DMS79 treated with DMSO at 0.1 percent for 48 hours (cell line): Measurements from ENCODE around the gene PARD3B.

Experiments used
- DNase-seq: peaks from one replicate; lab custom pipeline; 2025; lab: John Stamatoyannopoulos, UW

The PARD3B gene

DNA sequence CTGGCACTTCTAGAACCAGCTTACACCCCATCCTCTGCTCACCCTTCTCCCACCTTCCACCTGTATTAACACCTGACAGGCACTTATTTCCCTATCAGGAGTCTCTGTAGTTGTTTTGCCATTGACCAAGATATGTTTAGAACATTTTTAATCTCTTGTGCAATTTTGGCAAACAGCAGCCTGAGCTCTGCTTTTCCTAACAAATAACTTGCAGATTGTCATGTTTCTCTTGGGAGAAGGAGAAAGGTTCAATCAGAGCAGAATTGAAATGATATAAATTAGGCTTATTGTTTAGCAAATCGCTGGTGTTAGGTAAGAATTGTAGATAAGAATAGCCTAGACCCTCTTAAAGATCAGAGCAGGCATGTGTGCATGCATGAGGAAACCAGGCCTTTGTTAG is 225.5 kb downstream of the PARD3B start:
- no peak for DNase-seq

DNA sequence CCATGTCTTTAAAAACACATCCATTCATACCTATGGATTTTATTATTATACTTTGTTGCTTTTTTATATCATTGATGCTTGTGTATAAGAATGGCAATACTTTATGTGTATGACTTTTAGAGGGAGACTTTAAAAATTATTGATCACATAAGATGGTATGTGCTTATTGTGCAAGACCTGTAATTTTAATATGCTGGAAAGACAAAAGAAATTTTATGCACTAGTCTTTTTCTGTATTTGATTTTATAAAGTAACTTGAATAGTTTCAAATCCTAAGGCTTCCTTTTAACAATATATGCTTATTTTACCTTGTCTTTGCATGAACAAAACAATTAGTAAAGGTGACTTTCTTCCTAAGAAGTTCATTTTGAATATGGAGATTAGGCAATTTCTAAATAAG is 226.4 kb downstream of the PARD3B start:
- no peak for DNase-seq

- no peak for DNase-seq
Observed at GRCh38 chr2:204772546-204772945, 227.3 kb downstream of the PARD3B start.

GRCh38 chr2:204775766-204776165 is 230.5 kb downstream of the PARD3B start:
- DNase-seq, result no peak

DNA sequence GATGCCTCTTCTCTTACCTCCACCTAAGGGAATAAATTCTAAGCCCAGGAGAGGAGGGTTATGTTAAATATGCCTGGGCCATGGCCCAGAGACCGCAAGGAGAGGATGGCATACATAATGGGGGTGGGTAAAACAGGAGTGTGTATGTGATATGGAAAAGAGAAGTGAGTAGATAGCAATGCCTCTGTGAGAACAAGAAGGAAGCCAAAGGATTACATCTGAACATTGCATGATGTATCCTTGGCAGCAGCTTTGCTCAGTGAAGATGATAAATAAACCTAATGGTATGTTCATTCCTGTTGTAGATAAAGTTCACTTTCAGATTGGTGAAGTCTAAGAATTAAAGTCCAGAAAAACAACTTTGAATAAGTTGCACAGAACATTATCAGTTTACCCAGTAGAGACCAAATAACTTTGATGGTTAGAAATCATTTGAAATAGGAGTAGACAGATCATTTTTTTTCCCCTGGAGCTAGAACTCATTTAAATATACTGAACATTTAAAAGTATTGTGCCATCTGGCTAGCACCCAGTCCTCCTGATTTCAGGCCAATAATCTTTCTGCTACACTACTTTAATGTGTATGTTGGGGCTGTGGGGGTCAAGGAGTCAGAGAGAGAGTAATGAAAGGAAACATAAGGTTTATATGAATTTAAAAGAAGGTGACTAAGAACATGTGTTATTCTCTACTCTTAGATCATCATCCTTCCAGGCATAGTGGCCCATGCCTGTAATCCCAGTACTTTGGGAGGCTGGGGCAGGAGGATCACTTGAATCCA is 231.7 kb downstream of the PARD3B start:
- DNase-seq, result no peak

- DNase-seq, result no peak
Observed at GRCh38 chr2:204779771-204780170, 234.5 kb downstream of the PARD3B start.

DNA sequence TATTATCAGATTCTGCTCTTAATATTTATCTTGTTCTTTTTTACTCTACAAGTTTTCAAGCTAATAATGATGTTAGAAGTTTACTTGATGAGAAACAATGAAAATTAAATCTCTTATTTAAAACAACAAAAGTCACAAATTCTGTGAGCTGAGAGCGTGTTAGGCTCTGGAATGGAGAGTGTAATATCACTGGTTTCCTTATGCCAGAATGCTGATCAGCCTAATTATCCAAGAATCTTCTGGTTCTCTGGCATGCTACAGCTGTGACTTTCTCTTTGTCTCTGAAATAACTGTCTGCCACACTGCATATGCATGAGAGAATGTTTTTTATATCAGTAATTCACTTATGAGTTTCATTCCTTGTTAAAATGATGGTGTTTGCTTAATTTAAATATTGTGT is 236.7 kb downstream of the PARD3B start:
- no peak for DNase-seq

DNA sequence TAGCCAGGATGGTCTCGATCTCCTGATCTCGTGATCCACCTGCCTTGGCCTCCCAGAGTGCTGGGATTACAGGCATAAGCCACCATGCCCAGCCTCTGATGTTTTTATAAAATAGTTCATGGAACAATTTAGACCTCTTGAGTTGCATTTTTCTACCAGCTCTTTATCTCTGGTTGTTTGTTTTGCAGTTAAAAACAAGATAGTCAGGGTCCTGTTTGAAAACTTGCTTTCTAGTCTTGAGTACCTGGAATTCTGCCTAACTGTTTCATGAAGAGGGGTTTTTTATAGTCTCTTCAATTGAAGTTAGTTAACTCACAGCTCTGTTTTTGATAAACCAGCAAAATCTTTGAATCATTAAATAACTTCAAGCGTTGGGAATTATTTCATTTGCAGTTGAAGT is 244.8 kb downstream of the PARD3B start:
- DNase-seq, result peak; percentile 74

DNA sequence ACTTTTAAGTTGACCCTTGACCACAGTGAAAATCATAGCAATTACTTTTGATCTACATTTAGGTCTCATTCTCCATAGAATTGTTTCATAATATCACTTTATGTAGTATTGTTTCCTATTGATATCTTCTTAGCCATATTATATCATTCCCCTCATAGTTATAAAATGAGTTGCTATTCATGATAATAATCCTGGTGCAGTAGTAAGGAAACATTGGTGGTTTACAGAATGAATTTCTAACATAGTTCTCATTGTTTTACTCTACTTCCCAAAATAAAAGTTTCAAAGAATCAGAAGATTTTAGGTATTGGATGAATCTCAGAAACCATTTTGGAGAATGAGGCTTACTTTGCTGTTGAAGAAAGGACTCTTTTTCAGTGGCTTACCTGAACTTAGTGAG is 246.0 kb downstream of the PARD3B start:
- DNase-seq, result no peak

GRCh38 chr2:204794624-204795023 is 249.3 kb downstream of the PARD3B start:
- DNase-seq, result no peak

DNA sequence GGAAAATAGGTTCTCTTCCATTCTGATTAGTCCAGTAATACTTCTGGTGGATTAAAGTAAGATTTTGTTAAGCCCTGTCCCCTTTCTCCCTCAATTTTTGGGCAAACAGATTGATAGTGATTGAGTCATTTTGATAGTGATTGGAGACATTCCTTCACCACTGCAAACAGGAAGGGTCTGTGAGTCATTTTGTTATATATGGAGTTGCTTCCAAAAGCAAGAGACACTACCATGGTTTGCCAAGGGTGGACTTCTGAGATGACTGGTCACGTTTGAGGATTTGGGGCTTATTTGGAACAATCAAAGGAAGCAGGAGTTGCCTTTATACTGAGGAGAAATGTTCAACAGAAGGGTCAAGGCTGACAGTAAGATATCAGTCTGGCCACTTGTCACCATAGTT is 249.9 kb downstream of the PARD3B start:
- DNase-seq, result no peak

GRCh38 chr2:204796581-204796980 is 251.3 kb downstream of the PARD3B start:
- no peak for DNase-seq

DNA sequence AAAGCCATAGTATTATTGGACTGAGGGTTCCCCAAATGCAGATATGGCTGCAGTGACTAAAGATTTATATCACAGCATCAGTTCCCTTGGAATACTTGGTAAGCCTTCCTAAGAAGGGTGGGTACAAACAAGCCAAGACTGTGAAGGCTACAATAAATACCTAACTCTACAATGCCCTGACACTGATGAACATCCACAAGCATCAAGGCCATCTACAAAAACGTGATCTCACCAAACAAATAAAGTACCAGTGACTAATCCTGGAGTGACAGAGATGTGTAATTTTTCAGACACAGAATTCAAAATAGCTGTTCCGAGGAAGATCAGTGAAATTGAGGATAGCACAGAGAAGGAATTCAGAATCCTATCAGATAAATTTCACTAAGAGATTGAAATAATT is 254.5 kb downstream of the PARD3B start:
- no peak for DNase-seq

- no peak for DNase-seq
Observed at GRCh38 chr2:204808494-204808893, 263.2 kb downstream of the PARD3B start.

DNA sequence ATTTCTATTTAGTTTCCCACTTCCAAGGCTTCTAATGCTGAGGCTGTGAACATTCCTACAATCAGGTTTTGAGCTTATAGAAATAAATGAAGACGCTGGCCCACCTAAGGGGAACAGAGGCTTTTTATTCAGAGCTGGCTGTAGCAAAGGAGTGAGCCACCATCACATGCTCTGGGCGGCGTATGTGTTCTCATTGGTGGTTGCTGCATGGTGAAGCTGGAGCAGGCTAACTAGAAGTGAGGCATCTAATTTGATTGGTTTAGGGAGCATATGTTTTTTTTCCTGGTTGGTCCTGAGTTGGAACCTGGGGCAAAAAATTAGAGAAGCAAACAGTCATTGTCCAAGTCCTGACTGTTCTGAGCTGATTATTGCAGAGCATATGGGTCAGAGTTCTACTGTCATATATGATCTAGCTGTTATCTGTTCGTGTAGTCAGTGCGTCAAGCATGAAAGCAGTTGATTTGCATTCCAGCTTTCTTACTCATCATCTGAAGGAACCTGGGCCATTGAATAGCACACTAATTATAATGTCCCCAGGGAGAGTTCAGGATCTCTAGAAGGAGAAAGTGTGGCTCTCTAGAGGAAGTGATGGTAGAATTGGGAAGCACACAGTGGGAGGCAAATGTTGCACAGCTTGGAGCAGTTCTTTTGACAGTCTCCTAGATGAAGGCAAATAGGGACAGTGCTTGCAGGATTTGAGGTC is 279.6 kb downstream of the PARD3B start:
- no peak for DNase-seq

- no peak for DNase-seq
Observed at GRCh38 chr2:204825681-204826080, 280.4 kb downstream of the PARD3B start.

DNA sequence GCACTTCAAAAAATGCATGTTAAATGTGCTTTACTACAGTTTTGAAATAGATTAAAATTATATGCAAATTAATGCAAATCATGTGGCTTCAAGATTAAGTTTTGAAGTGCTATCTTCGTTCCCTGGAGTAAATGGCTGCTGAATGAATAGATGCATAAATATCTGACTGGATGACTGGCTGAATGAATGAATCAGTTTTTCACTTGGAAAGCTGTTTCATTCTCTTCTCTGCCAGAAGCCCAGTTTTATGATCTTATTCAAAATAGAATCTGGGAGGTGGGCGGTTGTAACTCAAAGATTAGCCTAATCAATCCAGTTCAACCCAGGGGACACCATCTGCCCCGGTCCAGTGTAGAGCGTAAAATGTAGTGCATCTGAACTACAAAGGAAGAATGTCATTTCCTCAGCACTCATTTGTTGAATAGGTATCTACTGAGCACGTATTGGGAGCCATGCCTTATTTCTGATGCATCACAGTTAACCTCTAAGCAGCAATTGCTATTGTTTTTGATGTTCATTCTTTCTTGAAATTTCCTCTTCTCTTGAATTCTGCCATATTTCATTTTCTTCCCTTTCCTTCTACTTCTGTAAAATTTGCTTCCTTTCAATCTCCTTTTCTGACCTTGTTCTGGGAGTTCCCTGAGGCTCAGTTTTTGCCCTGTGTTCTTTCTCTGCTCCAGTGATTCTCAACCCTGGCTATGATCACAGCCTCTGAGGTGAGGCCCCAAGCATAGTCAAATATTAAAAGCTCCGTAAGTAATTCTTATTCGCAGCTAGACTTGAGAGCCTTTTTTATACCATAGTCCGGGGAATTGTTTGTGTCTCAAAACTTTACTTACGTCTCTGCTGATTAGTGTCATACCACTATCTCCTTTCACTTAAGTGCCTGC is 282.7 kb downstream of the PARD3B start:
- DNase-seq, result no peak

DNA sequence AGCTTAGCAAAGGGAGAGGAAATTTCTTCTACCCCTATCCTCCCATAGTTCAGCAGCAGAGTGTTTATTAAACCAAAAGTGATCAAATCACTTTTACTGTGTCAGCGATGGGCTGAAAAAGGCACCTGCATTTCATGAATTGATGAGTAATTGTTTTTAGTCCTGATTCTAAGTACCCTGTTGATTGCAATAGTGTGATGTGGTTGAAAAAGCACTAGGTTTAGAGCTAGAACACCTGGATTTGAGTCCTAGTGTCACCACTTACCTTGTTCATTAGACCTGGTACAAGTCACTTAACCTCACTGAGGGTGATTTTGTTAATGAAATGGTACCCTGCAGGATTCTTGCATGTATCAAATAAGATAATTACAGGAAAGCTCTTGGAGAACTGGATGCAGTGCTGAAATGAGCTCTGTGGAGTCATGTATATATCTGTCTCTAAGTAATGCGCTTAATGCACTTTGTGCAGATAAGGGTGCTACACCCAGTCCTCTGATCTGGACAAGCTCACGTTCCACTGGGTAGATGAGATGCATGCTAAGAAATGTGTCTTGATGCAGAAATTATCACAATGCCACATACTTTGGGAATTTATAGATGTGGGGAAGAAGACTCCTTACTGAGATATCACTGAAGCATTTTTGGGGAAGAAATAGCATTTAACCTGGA is 289.6 kb downstream of the PARD3B start:
- no peak for DNase-seq

DNA sequence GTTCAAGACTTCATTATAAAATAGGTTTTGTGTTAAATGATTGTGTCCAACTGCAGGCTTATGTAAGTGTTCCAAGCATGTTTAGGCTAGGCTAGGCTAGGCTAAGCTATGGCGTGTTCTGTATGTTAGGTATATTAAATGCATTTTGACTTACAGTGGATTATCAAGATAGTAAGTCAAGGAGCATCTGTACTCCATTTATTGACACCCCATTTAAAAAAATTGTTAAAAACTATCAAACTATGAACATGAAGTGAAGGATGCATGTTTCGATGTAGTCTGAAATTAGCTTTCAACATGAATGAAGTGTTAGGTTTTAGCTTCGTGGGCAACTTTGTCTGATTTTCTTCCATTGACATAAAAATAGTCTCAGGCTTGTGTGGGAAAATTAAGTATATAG is 290.5 kb downstream of the PARD3B start:
- no peak for DNase-seq

DNA sequence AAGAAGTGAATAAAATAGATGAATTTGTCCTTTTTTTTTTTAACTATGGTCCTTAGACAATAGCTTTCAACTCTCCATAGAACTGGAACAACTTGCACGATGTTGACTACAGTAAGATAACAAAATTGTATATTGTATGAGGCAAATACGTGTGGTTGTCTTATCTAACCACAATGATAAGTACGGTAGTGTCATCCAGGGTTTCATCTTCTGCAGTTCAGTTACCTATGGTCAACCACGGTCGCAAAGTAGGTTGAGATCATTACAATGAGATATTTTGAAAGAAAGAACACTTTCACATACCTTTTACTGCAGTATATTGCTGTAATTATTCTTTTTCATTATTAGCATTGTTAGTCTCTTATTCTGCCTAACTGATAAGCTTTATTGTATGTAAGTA is 295.2 kb downstream of the PARD3B start:
- DNase-seq, result no peak

GRCh38 chr2:204842068-204842467 is 296.8 kb downstream of the PARD3B start:
- no peak for DNase-seq
